A673 (cell line): Measurements from ENCODE around the gene SGSM1.

ENCODE experiments used
- EZH2 ChIP-seq: fragments of 200-600 bp; sonication (generic); IDR thresholded peaks from 2 replicates; pipeline ENCODE4 v1.6.1; 2017; ENCODE audit warnings: borderline replicate concordance, low read depth, mild to moderate bottlenecking, mixed read lengths, antibody characterized with exemption, low read length; ENCODE audit not compliant: poor library complexity, severe bottlenecking
- TF ChIP-seq, protein P1 (sequence below): fragments of 300-800, 200-600 bp; sonication (generic); conservative IDR thresholded peaks from 2 replicates; pipeline ENCODE4 v1.5.1; 2017; ENCODE audit warnings: low read depth, mild to moderate bottlenecking, antibody characterized with exemption, low read length, moderate library complexity, mixed read lengths

DNA sequence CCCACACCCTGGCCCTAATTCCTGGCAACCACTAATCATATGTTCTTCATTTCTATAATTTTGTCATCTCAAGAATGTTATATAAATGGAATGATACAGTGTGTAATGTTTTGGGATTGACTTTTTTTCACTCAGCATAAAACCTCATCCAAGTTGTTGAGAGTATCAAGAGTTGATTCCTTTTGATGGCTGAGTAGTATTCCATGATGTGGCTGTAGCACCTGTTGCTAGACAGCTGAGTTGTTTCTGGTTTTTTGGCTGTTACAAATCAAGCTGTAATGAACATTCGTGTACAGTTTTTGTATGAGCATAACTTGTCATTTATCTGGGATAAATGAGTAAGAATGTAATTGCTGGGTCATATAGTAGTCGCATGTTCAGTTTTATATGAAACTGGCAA lies 81.2 kb downstream of the SGSM1 start:
- TF ChIP-seq, protein P1, sequence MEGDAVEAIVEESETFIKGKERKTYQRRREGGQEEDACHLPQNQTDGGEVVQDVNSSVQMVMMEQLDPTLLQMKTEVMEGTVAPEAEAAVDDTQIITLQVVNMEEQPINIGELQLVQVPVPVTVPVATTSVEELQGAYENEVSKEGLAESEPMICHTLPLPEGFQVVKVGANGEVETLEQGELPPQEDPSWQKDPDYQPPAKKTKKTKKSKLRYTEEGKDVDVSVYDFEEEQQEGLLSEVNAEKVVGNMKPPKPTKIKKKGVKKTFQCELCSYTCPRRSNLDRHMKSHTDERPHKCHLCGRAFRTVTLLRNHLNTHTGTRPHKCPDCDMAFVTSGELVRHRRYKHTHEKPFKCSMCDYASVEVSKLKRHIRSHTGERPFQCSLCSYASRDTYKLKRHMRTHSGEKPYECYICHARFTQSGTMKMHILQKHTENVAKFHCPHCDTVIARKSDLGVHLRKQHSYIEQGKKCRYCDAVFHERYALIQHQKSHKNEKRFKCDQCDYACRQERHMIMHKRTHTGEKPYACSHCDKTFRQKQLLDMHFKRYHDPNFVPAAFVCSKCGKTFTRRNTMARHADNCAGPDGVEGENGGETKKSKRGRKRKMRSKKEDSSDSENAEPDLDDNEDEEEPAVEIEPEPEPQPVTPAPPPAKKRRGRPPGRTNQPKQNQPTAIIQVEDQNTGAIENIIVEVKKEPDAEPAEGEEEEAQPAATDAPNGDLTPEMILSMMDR, result no peak
- TF ChIP-seq EZH2, result no peak
